OCI-LY1 (cell line): ENCODE data around the gene CAMTA1.

Experiments used
- H2AFZ ChIP-seq: fragments of 200-600 bp; sonication (generic), shearing (Covaris generic); 2 replicates; pipeline ENCODE4 v1.6.0; 2014; ENCODE audit warnings: antibody characterized with exemption, mild to moderate bottlenecking, low read length
- H3F3A ChIP-seq: fragments of 200-600 bp; sonication (generic), shearing (Covaris generic); 2 replicates; pipeline ENCODE4 v1.6.0; 2014; ENCODE audit warnings: mild to moderate bottlenecking, antibody characterized with exemption, low read length, moderate library complexity; ENCODE audit not compliant: insufficient read depth
- H3K27ac ChIP-seq: fragments of 200-600 bp; sonication (generic); 2 replicates; pipeline ENCODE4 v1.5.1; 2014; ENCODE audit warnings: low read length, mixed run types, mild to moderate bottlenecking, low read depth; ENCODE audit not compliant: poor library complexity, severe bottlenecking
- H3K27me3 ChIP-seq: fragments of 200-600 bp; sonication (generic); 2 replicates; pipeline ENCODE4 v1.6.0; 2014; ENCODE audit warnings: antibody characterized with exemption, mild to moderate bottlenecking, low read length, moderate library complexity; ENCODE audit not compliant: insufficient read depth
- H3K36me3 ChIP-seq: fragments of 200-600 bp; sonication (generic); 2 replicates; pipeline ENCODE4 v1.6.1; 2014; ENCODE audit warnings: mild to moderate bottlenecking, antibody characterized with exemption, low read length, moderate library complexity, mixed read lengths; ENCODE audit not compliant: insufficient read depth
- H3K4me1 ChIP-seq: fragments of 200-600 bp; sonication (generic); 2 replicates; pipeline ENCODE4 v1.5.1; 2014; ENCODE audit warnings: mild to moderate bottlenecking, low read length, moderate library complexity; ENCODE audit not compliant: insufficient read depth, severe bottlenecking
- H3K4me2 ChIP-seq: fragments of 200-600 bp; sonication (generic), shearing (Covaris generic); 2 replicates; pipeline ENCODE4 v1.6.1; 2014; ENCODE audit warnings: low read length
- H3K4me3 ChIP-seq: fragments of 200-600 bp; sonication (generic); 2 replicates; pipeline ENCODE4 v1.5.1; 2014; ENCODE audit warnings: low read length, low read depth, mild to moderate bottlenecking, mixed read lengths; ENCODE audit not compliant: poor library complexity, severe bottlenecking
- H3K79me2 ChIP-seq: fragments of 200-600 bp; shearing (Covaris generic); 2 replicates; pipeline ENCODE4 v1.6.1; 2016; ENCODE audit warnings: mixed run types, low read length, mixed read lengths; ENCODE audit not compliant: insufficient read depth
- H3K9ac ChIP-seq: fragments of 200-600 bp; sonication (generic), shearing (Covaris generic); 2 replicates; pipeline ENCODE4 v1.6.1; 2014; ENCODE audit warnings: mild to moderate bottlenecking, low read length, mixed read lengths
- H3K9me2 ChIP-seq: fragments of 200-600 bp; sonication (generic), shearing (Covaris generic); 2 replicates; pipeline ENCODE4 v1.6.1; 2014; ENCODE audit warnings: low read depth, mild to moderate bottlenecking, low read length, mixed read lengths
- H3K9me3 ChIP-seq: fragments of 200-600 bp; shearing (Covaris generic); 2 replicates; pipeline ENCODE4 v1.6.1; 2014; ENCODE audit warnings: low read length, mixed read lengths
- H4K20me1 ChIP-seq: fragments of 200-600 bp; sonication (generic), shearing (Covaris generic); 2 replicates; pipeline ENCODE4 v1.6.0; 2016; ENCODE audit warnings: mild to moderate bottlenecking, low read length; ENCODE audit not compliant: insufficient read depth
- CTCF ChIP-seq: fragments of 200-600 bp; sonication (generic), shearing (Covaris generic); IDR thresholded peaks from 2 replicates; pipeline ENCODE4 v1.5.1; 2017; ENCODE audit warnings: mild to moderate bottlenecking, antibody characterized with exemption, low read length, moderate library complexity, mixed read lengths
- EZH2 ChIP-seq: fragments of 200-600 bp; sonication (generic), shearing (Covaris generic); IDR thresholded peaks from 2 replicates; pipeline ENCODE4 v1.8.0; 2017; ENCODE audit warnings: borderline replicate concordance, mixed run types, mild to moderate bottlenecking, antibody characterized with exemption, low read length, moderate library complexity, mixed read lengths

CAMTA1 gene

GRCh38 chr1:7362947-7363346, 577.7 kb downstream of the CAMTA1 start:
- no peaks in the 10 kb centered on the region for H4K20me1 ChIP-seq
- 0 out of 2 replicates have a peak, but pooled peaks cover 7% of the 10 kb centered on the region for H3K27me3 ChIP-seq
- no peak overlapping the region for H2AFZ ChIP-seq
- no peak overlapping the region for H3K9ac ChIP-seq
- H3K36me3 ChIP-seq = no peaks in the 10 kb centered on the region
- no peak overlapping the region for H3K27ac ChIP-seq
- no peaks in the 10 kb centered on the region for H3K9me3 ChIP-seq
- no peaks in the 10 kb centered on the region for H3K79me2 ChIP-seq
- H3F3A ChIP-seq = no peaks in the 10 kb centered on the region
- H3K4me3 ChIP-seq = no peak overlapping the region
- H3K4me2 ChIP-seq = no peak overlapping the region
- TF ChIP-seq EZH2 (no peak), CTCF (no peak)
- H3K4me1 ChIP-seq = no peaks in the 10 kb centered on the region
- no peaks in the 10 kb centered on the region for H3K9me2 ChIP-seq

- H3K4me1 ChIP-seq = no peaks in the 10 kb centered on the region
- H3K27ac ChIP-seq = no peak overlapping the region
- H2AFZ ChIP-seq = no peak overlapping the region
- H4K20me1 ChIP-seq = no peaks in the 10 kb centered on the region
- H3K4me2 ChIP-seq = no peak overlapping the region
- no peak overlapping the region for H3K9ac ChIP-seq
- 0 out of 2 replicates have a peak, but pooled peaks cover 7% of the 10 kb centered on the region for H3K27me3 ChIP-seq
- H3K4me3 ChIP-seq = no peak overlapping the region
- H3K36me3 ChIP-seq = no peaks in the 10 kb centered on the region
- no peaks in the 10 kb centered on the region for H3F3A ChIP-seq
- TF ChIP-seq EZH2 = no peak
- no peak for TF ChIP-seq CTCF
- no peaks in the 10 kb centered on the region for H3K9me2 ChIP-seq
- no peaks in the 10 kb centered on the region for H3K79me2 ChIP-seq
- H3K9me3 ChIP-seq = no peaks in the 10 kb centered on the region
Measured at GRCh38 chr1:7363450-7363849, 578.2 kb downstream of the CAMTA1 start.

- no peak overlapping the region for H3K27ac ChIP-seq
- H3K36me3 ChIP-seq = no peaks in the 10 kb centered on the region
- no peak overlapping the region for H2AFZ ChIP-seq
- no peak for TF ChIP-seq CTCF
- no peak for TF ChIP-seq EZH2
- no peaks in the 10 kb centered on the region for H3K9me3 ChIP-seq
- no peak overlapping the region for H3K4me2 ChIP-seq
- H4K20me1 ChIP-seq = no peaks in the 10 kb centered on the region
- H3F3A ChIP-seq = no peaks in the 10 kb centered on the region
- H3K27me3 ChIP-seq = 0 out of 2 replicates have a peak, but pooled peaks cover 4% of the 10 kb centered on the region
- no peaks in the 10 kb centered on the region for H3K4me1 ChIP-seq
- no peak overlapping the region for H3K4me3 ChIP-seq
- H3K9me2 ChIP-seq = no peaks in the 10 kb centered on the region
- no peaks in the 10 kb centered on the region for H3K79me2 ChIP-seq
- H3K9ac ChIP-seq = no peak overlapping the region
Measured at GRCh38 chr1:7365706-7366105, 580.5 kb downstream of the CAMTA1 start.
